ENCODE data around the gene FOXJ1.

GRCh38 chr17:76153640-76154039 lies 12.6 kb upstream of the FOXJ1 start:
- TF ChIP-seq HDAC2 (IDR thresholded peaks at IDR 0.05) (no peak), CTCF (IDR thresholded peaks at IDR 0.05) (no peak), SMC3 (IDR thresholded peaks at IDR 0.05) (no peak), MYC (IDR thresholded peaks at IDR 0.05; ENCODE audit: borderline replicate concordance, low read length) (no peak), ATOH8 (CRISPR knock-in tag; IDR thresholded peaks at IDR 0.05; ENCODE audit: low read depth) (no peak), BHLHE40 (IDR thresholded peaks at IDR 0.05; ENCODE audit: low read depth, low read length) (no peak)
